Tongue (tissue), 2 donors: ENCODE measurements around the gene NKTR. TPM values are rescaled to one million over a fixed set of nuclear protein-coding genes. Genes with fewer than 3 reads are reported as not detected.
"Not testable (repeated sequence)": the region's sequence is repeated elsewhere in the genome, so short reads cannot be mapped to it uniquely, and the experiment has no call there.

Experiments
- DNase-seq: peaks from one replicate; pipeline ENCODE4 v3.0.0-alpha.2; 2015
- total RNA-seq: library from RNA; depleted of rRNA; stranded (reverse); fragments of >200 nt; gene quantifications from one replicate; pipeline ENCODE4 v1.2.3, GENCODE V29; 2014

The NKTR gene
- 182 TPM for total RNA-seq

- DNase-seq = peak; percentile 99
These were observed at the start of gene NKTR for GRCh38 chr3:42600111-42600957. Gene NKTR (plus strand): TSS chr3:42600686. CDS start chr3:42601007, 321 bp downstream.

GRCh38 chr3:42552830-42553229 is 47.7 kb upstream of the NKTR start:
- no peak for DNase-seq

GRCh38 chr3:42556089-42556632 is 44.3 kb upstream of the NKTR start:
- DNase-seq = no peak

GRCh38 chr3:42556817-42557216 is 43.7 kb upstream of the NKTR start:
- DNase-seq = not testable (repeated sequence)

GRCh38 chr3:42557854-42558253 is 42.6 kb upstream of the NKTR start:
- no peak for DNase-seq

- DNase-seq = no peak
These were observed 38.2 kb upstream of the NKTR start for GRCh38 chr3:42562047-42562907.

- no peak for DNase-seq
These were observed 30.8 kb upstream of the NKTR start for GRCh38 chr3:42569593-42570142.

GRCh38 chr3:42572278-42572677 is 28.2 kb upstream of the NKTR start:
- DNase-seq = peak; percentile 21

GRCh38 chr3:42575137-42575741 is 25.2 kb upstream of the NKTR start:
- no peak for DNase-seq

GRCh38 chr3:42578054-42578453 is 22.4 kb upstream of the NKTR start:
- DNase-seq = no peak

- DNase-seq = not testable (repeated sequence)
These were observed 21.1 kb upstream of the NKTR start for GRCh38 chr3:42579346-42579745.

GRCh38 chr3:42581400-42581708 is 19.1 kb upstream of the NKTR start:
- DNase-seq = no peak

GRCh38 chr3:42581709-42582473 is 18.6 kb upstream of the NKTR start, which contains the start of gene SEC22C:
Gene SEC22C (minus strand): TSS chr3:42581967. CDS start chr3:42569046, 12,921 bp downstream.
- peak; percentile 97 for DNase-seq

GRCh38 chr3:42582474-42583070 is 17.9 kb upstream of the NKTR start:
- no peak for DNase-seq

- DNase-seq = no peak
These were observed 11.9 kb upstream of the NKTR start for GRCh38 chr3:42588625-42589024.

GRCh38 chr3:42589382-42590109 is 10.9 kb upstream of the NKTR start:
- DNase-seq = no peak

- DNase-seq = peak; percentile 13
These were observed 9.3 kb upstream of the NKTR start for GRCh38 chr3:42590989-42591756.

GRCh38 chr3:42591811-42592210 is 8.7 kb upstream of the NKTR start:
- DNase-seq = peak; percentile 24

- DNase-seq = no peak
These were observed 6.9 kb upstream of the NKTR start for GRCh38 chr3:42593635-42594034.
